Ovary (tissue), 9 donors: ENCODE measurements around the gene CXCR5. TPM values are rescaled to one million over a fixed set of nuclear protein-coding genes. Genes with fewer than 3 reads are reported as not detected.

Experiments
- DNase-seq, 5 donors: peaks; one replicate each; pipeline ENCODE4 v3.0.0-alpha.2; 2019 to 2020
- H3K27ac ChIP-seq, 2 donors: fragments of 200-600 bp; one replicate each; pipeline versions ENCODE4 v1.5.1 to v1.8.0; 2019 to 2022
- H3K27me3 ChIP-seq: fragments of 200-600 bp; one replicate; pipeline ENCODE4 v1.8.0; 2022
- H3K36me3 ChIP-seq: fragments of 200-600 bp; sonication (generic); one replicate; pipeline ENCODE4 v1.5.1; 2019
- H3K4me1 ChIP-seq: one replicate; pipeline ENCODE4 v1.8.1; 2013; ENCODE audit warnings: mild to moderate bottlenecking, moderate library complexity; ENCODE audit not compliant: insufficient read depth
- H3K4me3 ChIP-seq: fragments of 200-600 bp; sonication (generic); one replicate; pipeline ENCODE4 v1.5.1; 2017
- H3K9me3 ChIP-seq, 2 donors: fragments of 200-600 bp in 1 of 2; sonication (generic) in 1 of 2; one replicate each; pipeline versions ENCODE4 v1.5.1 to v1.8.1; 2013 to 2019; ENCODE audit warnings: mild to moderate bottlenecking in 1 of 2, moderate library complexity in 1 of 2
- EP300 ChIP-seq: sonication (generic); formaldehyde crosslinking; IDR thresholded peaks from one replicate; pipeline ENCODE4 v1.6.1; 2017; ENCODE audit warnings: antibody characterized with exemption
- POLR2A ChIP-seq: fragments of 450-650 bp; IDR thresholded peaks from one replicate; pipeline ENCODE4 v1.6.1; 2017; ENCODE audit warnings: antibody characterized with exemption, mild to moderate bottlenecking, moderate library complexity
- WGBS, 3 donors: extraction: QIAGEN DNeasy Blood & Tissue Kit in 1 of 3; methylation state at CpG; one replicate each; pipeline versions ENCODE4 v1.1.5 to v1.1.7; 2013 to 2017; 5-methylcytosine and 5-hydroxymethylcytosine counted together
- intact Hi-C, 4 donors: fragments of 100-400 bp; cut with DNase I; formaldehyde crosslinking; loops; one replicate each; pipeline versions ENCODE4 v1.11.0 to v1.15.1; 2022 to 2023
- polyA plus RNA-seq, 2 donors: library from polyadenylated mRNA; stranded (reverse); fragments of 200-250 nt in 1 of 2; fragments of 350-450 nt in 1 of 2; fragmentation: Illumina TruSeq in 1 of 2; extraction: RNeasy Lipid Tissue Mini Kit (QIAGEN cat#74804) in 1 of 2; gene quantifications; one replicate each; pipeline ENCODE4 v1.2.3, GENCODE V29; 2013 to 2014
- total RNA-seq, 7 donors: library from RNA; depleted of rRNA in 2 of 7; stranded (reverse); fragments of >200 nt in 2 of 7; fragmentation: NEBNext Ultra II Directional in 3 of 7; extraction: Animal tissue kit (Norgen Biotek cat#: 25700) in 3 of 7; gene quantifications; one replicate each; pipeline versions ENCODE4 v1.1.0 to v1.2.4, GENCODE V29; 2016 to 2023
- TF ChIP-seq, protein P1 (sequence below), 3 donors: fragments of 450-650 bp in 2 of 3; fragments of 200-600 bp in 1 of 3; IDR thresholded peaks; one replicate each; pipeline versions ENCODE4 v1.5.1 to v1.8.0; 2016 to 2022; ENCODE audit warnings: antibody characterized with exemption in 3 of 3, mild to moderate bottlenecking in 1 of 3
- donor health status: DM: no; HTN: no; CAD: no; lungs with moderate emphysema.
- donor health status: DM: no; HTN: no; CAD: no.
- donor health status: Bipolar disorder and iron deficiency.
- donor health status: DM: yes; HTN: yes; CAD: no.
- donor health status: DM: no; HTN: no; CAD: no.
- donor health status: DM: yes; HTN: yes; CAD: no.

The CXCR5 gene
- total and polyA plus RNA-seq, 9 donors: 0.05 to 0.17 TPM; not detected in 7

GRCh38 chr11:118918686-118919280, 35.1 kb downstream of the CXCR5 start:
- peak overlapping the region; percentile 89 to 94 for H3K27ac ChIP-seq
- intact Hi-C loops: no loop called here
- H3K4me3 ChIP-seq: peak overlapping the region; percentile 99
- TF ChIP-seq EP300: no peak
- TF ChIP-seq POLR2A: no peak
- TF ChIP-seq, protein P1, sequence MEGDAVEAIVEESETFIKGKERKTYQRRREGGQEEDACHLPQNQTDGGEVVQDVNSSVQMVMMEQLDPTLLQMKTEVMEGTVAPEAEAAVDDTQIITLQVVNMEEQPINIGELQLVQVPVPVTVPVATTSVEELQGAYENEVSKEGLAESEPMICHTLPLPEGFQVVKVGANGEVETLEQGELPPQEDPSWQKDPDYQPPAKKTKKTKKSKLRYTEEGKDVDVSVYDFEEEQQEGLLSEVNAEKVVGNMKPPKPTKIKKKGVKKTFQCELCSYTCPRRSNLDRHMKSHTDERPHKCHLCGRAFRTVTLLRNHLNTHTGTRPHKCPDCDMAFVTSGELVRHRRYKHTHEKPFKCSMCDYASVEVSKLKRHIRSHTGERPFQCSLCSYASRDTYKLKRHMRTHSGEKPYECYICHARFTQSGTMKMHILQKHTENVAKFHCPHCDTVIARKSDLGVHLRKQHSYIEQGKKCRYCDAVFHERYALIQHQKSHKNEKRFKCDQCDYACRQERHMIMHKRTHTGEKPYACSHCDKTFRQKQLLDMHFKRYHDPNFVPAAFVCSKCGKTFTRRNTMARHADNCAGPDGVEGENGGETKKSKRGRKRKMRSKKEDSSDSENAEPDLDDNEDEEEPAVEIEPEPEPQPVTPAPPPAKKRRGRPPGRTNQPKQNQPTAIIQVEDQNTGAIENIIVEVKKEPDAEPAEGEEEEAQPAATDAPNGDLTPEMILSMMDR (IDR thresholded peaks at IDR 0.05): no peak
- 1 to 2% (median 1%) methylated on average over 10 to 13 of the region's 13 CpGs for WGBS, 3 donors
- peaks cover 49% of the 10 kb centered on the region for H3K4me1 ChIP-seq
- no peaks in the 10 kb centered on the region for H3K36me3 ChIP-seq
- DNase-seq: peak in 4 of 5 donors; percentile 57 to 69 (median 65)
- no peaks in the 10 kb centered on the region for H3K27me3 ChIP-seq
- no peaks in the 10 kb centered on the region for H3K9me3 ChIP-seq

DNA sequence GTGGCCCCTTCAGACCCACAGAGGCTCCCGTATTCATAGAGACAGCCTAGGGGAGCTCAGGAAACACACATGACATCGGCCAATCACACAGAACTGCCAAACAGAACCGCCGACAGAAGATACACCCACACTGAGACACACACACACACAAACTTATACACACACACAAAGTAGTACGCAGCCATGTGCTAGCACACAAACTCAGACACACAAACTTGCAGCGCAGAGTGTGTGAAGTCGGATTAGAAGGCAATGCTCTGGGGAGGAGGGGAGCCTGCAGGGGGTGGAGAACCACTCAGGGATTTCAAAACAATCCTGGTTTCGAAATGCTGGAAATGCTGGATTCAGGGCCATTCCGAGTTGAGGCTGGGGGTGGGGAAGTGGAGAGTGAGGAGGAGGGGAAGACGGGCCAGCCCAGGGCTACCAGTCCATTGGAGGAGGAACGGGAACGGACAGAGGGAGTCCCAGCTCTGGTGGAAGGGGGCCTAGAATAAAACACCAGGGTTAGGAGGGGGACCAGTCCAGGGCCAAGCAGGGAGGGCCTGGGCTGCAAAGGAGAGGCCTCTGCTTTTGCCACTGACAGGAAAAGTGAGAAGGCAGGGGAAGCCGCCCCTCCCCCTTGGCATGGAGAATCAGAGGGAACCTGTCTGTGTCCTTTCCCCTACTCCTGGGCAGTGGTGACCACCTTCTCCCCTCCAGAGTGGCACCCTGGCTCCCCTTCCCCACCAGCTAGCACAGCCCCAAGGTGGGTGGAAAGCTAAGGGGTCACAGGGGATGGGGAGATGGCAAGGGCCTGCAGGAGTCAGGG, 37.6 kb downstream of the CXCR5 start:
- intact Hi-C loops: no loop called here
- TF ChIP-seq EP300 (no peak), POLR2A (no peak)
- TF ChIP-seq, protein P1 (IDR thresholded peaks at IDR 0.05): no peak
- peak; percentile 80 to 92 (median 84) for DNase-seq

DNA sequence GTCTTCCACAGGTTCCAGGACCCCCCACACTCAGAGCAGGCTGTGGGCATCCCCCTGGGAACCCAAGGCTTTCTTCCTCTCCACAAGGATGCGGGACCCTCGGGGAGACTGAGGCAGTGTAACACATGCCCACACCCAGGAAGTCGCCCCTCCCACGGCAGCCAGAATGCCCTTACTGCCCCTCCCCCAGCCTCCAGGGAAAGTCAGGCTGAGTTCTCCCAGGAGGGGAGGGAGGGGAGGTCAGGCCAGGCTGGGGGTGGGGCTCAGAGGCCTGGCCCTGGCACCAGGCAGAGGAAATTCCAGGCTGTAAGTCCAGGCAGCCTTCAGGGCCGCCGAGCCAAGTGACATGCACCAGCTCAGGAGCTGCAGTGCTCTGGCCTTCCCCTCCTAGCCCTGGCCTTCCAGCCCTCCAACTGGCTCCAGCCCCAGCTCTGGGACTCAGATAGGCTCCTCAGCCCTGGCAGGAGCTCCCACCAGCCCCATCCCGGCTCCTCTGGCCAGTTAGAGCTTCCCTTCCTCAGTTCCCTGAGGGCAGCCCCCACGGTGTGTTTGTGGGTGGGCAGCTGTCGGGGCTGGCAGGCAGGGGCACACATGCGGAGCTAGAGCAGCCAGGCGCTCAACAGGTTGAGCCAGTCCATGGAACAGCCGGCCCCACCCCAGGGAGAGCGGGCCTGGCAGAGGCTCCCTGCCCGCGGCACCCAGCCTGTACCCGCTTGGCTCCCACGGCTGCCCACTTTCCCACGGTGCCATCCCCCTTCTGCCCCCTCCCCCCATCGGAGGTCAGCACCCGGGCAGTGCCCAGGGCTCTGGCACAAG, 38.4 kb downstream of the CXCR5 start:
- WGBS, 3 donors: 7 to 11% (median 10%) methylated on average over 13 to 20 of the region's 20 CpGs
- TF ChIP-seq, protein P1 (IDR thresholded peaks at IDR 0.05): no peak
- TF ChIP-seq EP300: no peak
- TF ChIP-seq POLR2A: peak; percentile 35
- peak; percentile 82 to 89 (median 87) for DNase-seq
- peak overlapping the region; percentile 79 to 89 for H3K27ac ChIP-seq
- no peaks in the 10 kb centered on the region for H3K36me3 ChIP-seq
- no peaks in the 10 kb centered on the region for H3K9me3 ChIP-seq
- peak overlapping the region; percentile 99 for H3K4me3 ChIP-seq
- intact Hi-C loops: no loop called here
- H3K4me1 ChIP-seq: peaks cover 25% of the 10 kb centered on the region
- H3K27me3 ChIP-seq: no peaks in the 10 kb centered on the region

More for the DNA sequence above, 37.6 kb downstream of the CXCR5 start:
- 2 to 4% (median 3%) methylated on average over 13 of the region's 13 CpGs for WGBS, 3 donors
- H3K27me3 ChIP-seq: no peaks in the 10 kb centered on the region
- H3K27ac ChIP-seq: peak overlapping the region; percentile 79 to 89
- no peaks in the 10 kb centered on the region for H3K9me3 ChIP-seq
- H3K4me3 ChIP-seq: peak overlapping the region; percentile 99
- peaks cover 30% of the 10 kb centered on the region for H3K4me1 ChIP-seq
- no peaks in the 10 kb centered on the region for H3K36me3 ChIP-seq
